Left renal cortex interstitium (tissue), 4 donors: ENCODE data around the gene FOLR1. TPM values are rescaled to one million over a fixed set of nuclear protein-coding genes. Genes with fewer than 3 reads are reported as not detected.

ENCODE experiments used
- DNase-seq, 4 donors: peaks; one replicate each; pipeline ENCODE4 v3.0.0-alpha.2; 2013; ENCODE audit warnings: low read depth in 4 of 4, low spot score in 2 of 4, missing footprints in 1 of 4
- polyA plus RNA-seq, 4 donors: library from polyadenylated mRNA; unstranded; fragments of 120-200 nt; gene quantifications; one replicate each; pipeline ENCODE4 v1.2.1, GENCODE V29; 2013; ENCODE audit not compliant: insufficient read length in 4 of 4

Gene FOLR1
- polyA plus RNA-seq, 4 donors, result 49.6 to 53.3 (median 51.3) TPM

GRCh38 chr11:72233773-72234513 lies 42.0 kb downstream of the FOLR1 start:
- DNase-seq, result no peak

- no peak for DNase-seq
Observed at GRCh38 chr11:72234514-72234830, 42.5 kb downstream of the FOLR1 start.

- DNase-seq, result no peak
Observed at GRCh38 chr11:72234920-72235319, 43.0 kb downstream of the FOLR1 start.

- DNase-seq, result no peak
Observed at GRCh38 chr11:72235351-72236057, 43.6 kb downstream of the FOLR1 start.

- DNase-seq, result no peak
Observed at GRCh38 chr11:72236083-72236697, 44.2 kb downstream of the FOLR1 start.

- DNase-seq, result no peak
Observed at GRCh38 chr11:72236774-72237111, 44.8 kb downstream of the FOLR1 start.

- no peak for DNase-seq
Observed at GRCh38 chr11:72237112-72237931, 45.4 kb downstream of the FOLR1 start.

- no peak for DNase-seq
Observed at GRCh38 chr11:72238040-72238450, 46.1 kb downstream of the FOLR1 start.

- no peak for DNase-seq
Observed at GRCh38 chr11:72238492-72239312, 46.8 kb downstream of the FOLR1 start.

GRCh38 chr11:72239313-72239848 lies 47.4 kb downstream of the FOLR1 start:
- DNase-seq, result no peak

- DNase-seq, result no peak
Observed at GRCh38 chr11:72239849-72240460, 48.0 kb downstream of the FOLR1 start.

GRCh38 chr11:72240461-72241290 lies 48.7 kb downstream of the FOLR1 start:
- no peak for DNase-seq

- DNase-seq, result no peak
Observed at GRCh38 chr11:72241291-72241781, 49.4 kb downstream of the FOLR1 start.

- no peak for DNase-seq
Observed at GRCh38 chr11:72242141-72242540, 50.2 kb downstream of the FOLR1 start.

- DNase-seq, result no peak
Observed at GRCh38 chr11:72243173-72244059, 51.5 kb downstream of the FOLR1 start.

- no peak for DNase-seq
Observed at GRCh38 chr11:72244060-72244360, 52.1 kb downstream of the FOLR1 start, which contains the start of gene PHOX2A. TSS of gene PHOX2A (minus strand) at chr11:72244176. CDS start at chr11:72244004, 172 bp downstream.
